ENCODE data around the gene INTS11.

The INTS11 gene

DNA sequence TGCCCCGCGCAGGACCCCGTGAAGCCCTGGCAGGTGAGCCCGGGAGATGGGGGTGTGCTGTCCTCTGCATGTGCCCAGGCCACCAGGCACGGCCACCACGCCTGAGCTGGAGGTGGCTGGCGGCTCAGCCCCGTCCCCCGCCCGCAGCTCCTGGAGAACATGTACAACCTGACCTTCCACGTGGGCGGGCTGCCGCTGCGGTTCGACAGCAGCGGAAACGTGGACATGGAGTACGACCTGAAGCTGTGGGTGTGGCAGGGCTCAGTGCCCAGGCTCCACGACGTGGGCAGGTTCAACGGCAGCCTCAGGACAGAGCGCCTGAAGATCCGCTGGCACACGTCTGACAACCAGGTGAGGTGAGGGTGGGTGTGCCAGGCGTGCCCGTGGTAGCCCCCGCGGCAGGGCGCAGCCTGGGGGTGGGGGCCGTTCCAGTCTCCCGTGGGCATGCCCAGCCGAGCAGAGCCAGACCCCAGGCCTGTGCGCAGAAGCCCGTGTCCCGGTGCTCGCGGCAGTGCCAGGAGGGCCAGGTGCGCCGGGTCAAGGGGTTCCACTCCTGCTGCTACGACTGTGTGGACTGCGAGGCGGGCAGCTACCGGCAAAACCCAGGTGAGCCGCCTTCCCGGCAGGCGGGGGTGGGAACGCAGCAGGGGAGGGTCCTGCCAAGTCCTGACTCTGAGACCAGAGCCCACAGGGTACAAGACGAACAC lies 8.5 kb upstream of the INTS11 start:
- DNase-seq (ENCODE audit: low spot score in 2 of 2) = no peak
- in situ Hi-C loops (cut with MboI; ENCODE audit: low sequenced_read_pairs) = no loop called here
- Histone ChIP-seq H3K36me3 (replicated peaks) (peaks cover 14% of the 10 kb centered on the region), H3K9me3 (no peaks in the 10 kb centered on the region), H3K4me1 (no peaks in the 10 kb centered on the region), H3K4me3 (no peak overlapping the region), H3K27me3 (ENCODE audit: low read depth) (no peaks in the 10 kb centered on the region)

DNA sequence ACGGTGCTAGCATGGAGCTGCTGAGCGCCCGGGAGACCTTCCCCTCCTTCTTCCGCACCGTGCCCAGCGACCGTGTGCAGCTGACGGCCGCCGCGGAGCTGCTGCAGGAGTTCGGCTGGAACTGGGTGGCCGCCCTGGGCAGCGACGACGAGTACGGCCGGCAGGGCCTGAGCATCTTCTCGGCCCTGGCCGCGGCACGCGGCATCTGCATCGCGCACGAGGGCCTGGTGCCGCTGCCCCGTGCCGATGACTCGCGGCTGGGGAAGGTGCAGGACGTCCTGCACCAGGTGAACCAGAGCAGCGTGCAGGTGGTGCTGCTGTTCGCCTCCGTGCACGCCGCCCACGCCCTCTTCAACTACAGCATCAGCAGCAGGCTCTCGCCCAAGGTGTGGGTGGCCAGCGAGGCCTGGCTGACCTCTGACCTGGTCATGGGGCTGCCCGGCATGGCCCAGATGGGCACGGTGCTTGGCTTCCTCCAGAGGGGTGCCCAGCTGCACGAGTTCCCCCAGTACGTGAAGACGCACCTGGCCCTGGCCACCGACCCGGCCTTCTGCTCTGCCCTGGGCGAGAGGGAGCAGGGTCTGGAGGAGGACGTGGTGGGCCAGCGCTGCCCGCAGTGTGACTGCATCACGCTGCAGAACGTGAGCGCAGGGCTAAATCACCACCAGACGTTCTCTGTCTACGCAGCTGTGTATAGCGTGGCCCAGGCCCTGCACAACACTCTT lies 7.7 kb upstream of the INTS11 start:
- Histone ChIP-seq H3K9me3 (no peaks in the 10 kb centered on the region), H3K36me3 (replicated peaks) (peaks cover 11% of the 10 kb centered on the region), H3K27me3 (ENCODE audit: low read depth) (no peaks in the 10 kb centered on the region), H3K4me1 (no peaks in the 10 kb centered on the region), H3K4me3 (no peak overlapping the region)
- no peak for DNase-seq (ENCODE audit: low spot score in 2 of 2)
- in situ Hi-C loops (cut with MboI; ENCODE audit: low sequenced_read_pairs) = no loop called here

DNA sequence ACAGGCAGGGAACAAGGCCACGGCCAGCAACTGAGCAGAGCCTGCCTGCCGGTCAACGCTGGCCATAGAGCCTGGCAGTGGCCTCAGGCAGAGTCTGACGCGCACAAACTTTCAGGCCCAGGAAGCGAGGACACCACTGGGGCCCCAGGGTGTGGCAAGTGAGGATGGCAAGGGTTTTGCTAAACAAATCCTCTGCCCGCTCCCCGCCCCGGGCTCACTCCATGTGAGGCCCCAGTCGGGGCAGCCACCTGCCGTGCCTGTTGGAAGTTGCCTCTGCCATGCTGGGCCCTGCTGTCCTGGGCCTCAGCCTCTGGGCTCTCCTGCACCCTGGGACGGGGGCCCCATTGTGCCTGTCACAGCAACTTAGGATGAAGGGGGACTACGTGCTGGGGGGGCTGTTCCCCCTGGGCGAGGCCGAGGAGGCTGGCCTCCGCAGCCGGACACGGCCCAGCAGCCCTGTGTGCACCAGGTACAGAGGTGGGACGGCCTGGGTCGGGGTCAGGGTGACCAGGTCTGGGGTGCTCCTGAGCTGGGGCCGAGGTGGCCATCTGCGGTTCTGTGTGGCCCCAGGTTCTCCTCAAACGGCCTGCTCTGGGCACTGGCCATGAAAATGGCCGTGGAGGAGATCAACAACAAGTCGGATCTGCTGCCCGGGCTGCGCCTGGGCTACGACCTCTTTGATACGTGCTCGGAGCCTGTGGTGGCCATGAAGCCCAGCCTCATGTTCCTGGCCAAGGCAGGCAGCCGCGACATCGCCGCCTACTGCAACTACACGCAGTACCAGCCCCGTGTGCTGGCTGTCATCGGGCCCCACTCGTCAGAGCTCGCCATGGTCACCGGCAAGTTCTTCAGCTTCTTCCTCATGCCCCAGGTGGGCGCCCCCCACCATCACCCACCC lies 6.9 kb upstream of the INTS11 start, which contains the start of gene TAS1R3:
TSS of gene TAS1R3 (plus strand) at position 213 of the 898 bp plus-strand sequence. CDS start at position 279, 66 bp downstream.
- no peaks in the 10 kb centered on the region for H3K9me3 ChIP-seq
- H3K27me3 ChIP-seq (ENCODE audit: low read depth) = no peaks in the 10 kb centered on the region
- DNase-seq (ENCODE audit: low spot score in 2 of 2) = no peak
- no peak within 1 kb of the TSS for H3K4me3 ChIP-seq
- no peaks in the 10 kb centered on the region for H3K4me1 ChIP-seq
- H3K36me3 ChIP-seq (replicated peaks) = peaks cover 2% of the 10 kb centered on the region; the same call in 1 of the 2 replicates
- in situ Hi-C loops (cut with MboI; ENCODE audit: low sequenced_read_pairs) = no loop called here

DNA sequence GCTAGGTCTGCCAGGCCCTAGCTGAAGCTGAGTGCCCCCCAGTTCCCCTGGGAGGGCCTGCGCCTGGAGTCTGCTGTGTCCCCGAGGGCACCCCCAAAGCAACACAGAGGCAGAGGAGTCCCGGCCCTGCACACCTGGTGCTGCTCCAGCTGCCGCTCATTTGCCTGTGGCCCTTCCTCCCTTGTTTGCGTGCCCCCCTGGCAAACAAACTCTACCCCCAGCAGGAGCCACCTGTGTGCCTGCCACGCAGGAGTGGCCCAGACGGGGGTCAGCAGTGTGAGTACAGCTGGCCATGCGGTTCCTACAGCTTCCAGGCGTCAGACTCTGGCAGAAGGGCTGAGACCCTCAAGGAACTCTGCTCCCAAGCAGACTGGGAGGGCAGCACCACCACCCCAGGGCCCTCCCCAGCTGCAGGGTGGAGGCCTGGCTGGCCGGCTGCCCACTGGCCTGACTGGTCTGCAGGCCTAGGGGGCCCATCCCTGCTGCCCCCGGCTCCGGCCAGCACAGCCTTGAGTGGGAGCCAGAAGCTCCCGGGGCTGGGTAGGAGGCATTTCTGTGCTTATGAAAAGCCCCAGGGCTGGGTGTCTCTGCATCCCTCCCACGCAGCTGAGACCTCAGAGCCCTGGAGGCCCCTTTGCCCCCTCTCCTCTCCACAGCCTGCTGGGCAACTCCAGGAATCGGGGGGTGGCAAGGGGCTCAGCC lies 6.1 kb upstream of the INTS11 start:
- Histone ChIP-seq H3K4me1 (peaks cover 2% of the 10 kb centered on the region; the same call in 1 of the 2 replicates), H3K4me3 (no peak overlapping the region), H3K27me3 (ENCODE audit: low read depth) (no peaks in the 10 kb centered on the region), H3K9me3 (no peaks in the 10 kb centered on the region), H3K36me3 (replicated peaks) (0 out of 2 replicates have a peak, but pooled peaks cover 2% of the 10 kb centered on the region)
- DNase-seq (ENCODE audit: low spot score in 2 of 2) = no peak
- in situ Hi-C loops (cut with MboI; ENCODE audit: low sequenced_read_pairs) = no loop called here

DNA sequence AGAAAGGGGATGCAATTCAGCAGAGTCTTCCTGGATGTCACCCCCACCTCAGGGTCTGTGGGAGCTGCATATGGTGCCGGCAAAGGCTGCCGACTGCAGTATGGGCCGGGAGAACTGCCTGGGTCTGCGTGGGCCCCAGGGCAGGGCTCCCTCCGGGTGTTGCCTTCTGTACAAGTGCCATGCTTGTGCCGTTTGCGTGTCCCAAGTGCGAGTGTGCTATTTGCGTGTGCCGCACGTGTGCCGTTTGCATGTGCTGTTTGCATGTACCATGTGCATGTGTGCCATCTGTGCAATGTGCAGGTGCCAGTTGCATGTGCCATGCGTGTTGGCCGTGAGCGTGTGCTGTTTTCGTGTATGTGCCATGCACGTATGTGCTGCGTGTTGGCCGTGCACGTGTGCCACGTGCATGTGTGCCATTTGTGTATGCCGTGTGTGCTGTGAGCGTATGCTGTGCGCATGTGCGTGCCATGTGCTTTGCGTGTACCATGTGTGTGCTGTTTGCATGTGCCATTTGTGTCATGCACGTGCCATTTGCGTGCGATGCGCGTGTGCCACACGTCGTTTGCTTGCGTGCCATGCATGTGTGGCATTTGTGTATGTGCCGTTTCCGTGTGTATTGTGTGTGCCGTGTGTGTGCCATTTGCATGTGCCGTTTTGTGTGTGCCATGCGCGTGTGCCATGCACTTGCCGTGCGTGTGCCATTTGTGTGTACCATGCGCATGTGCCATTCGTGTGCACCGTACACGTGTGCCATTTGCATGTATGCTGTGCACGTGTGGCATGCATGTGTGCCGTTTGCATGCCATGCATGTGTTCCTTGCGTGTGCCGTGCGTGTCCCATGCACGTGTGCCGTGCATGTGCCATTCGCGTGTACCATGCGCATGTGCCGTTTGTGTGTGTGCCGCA lies 5.1 kb upstream of the INTS11 start:
- Histone ChIP-seq H3K27me3 (ENCODE audit: low read depth) (no peaks in the 10 kb centered on the region), H3K36me3 (replicated peaks) (no peaks in the 10 kb centered on the region), H3K4me3 (no peak overlapping the region), H3K4me1 (peaks cover 4% of the 10 kb centered on the region; the same call in 1 of the 2 replicates), H3K9me3 (no peaks in the 10 kb centered on the region)
- in situ Hi-C loops (cut with MboI; ENCODE audit: low sequenced_read_pairs) = no loop called here
- DNase-seq (ENCODE audit: low spot score in 2 of 2) = no peak

DNA sequence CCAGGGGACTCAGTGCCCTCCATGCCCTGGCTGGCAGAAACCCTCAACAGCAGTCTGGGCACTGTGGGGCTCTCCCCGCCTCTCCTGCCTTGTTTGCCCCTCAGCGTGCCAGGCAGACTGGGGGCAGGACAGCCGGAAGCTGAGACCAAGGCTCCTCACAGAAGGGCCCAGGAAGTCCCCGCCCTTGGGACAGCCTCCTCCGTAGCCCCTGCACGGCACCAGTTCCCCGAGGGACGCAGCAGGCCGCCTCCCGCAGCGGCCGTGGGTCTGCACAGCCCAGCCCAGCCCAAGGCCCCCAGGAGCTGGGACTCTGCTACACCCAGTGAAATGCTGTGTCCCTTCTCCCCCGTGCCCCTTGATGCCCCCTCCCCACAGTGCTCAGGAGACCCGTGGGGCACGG lies 3.8 kb upstream of the INTS11 start:
- H3K27me3 ChIP-seq (ENCODE audit: low read depth) = no peaks in the 10 kb centered on the region
- no peaks in the 10 kb centered on the region for H3K9me3 ChIP-seq
- H3K36me3 ChIP-seq (replicated peaks) = 0 out of 2 replicates have a peak, but pooled peaks cover 3% of the 10 kb centered on the region
- peaks cover 7% of the 10 kb centered on the region for H3K4me1 ChIP-seq
- H3K4me3 ChIP-seq = no peak overlapping the region
- in situ Hi-C loops (cut with MboI; ENCODE audit: low sequenced_read_pairs) = no loop called here
- no peak for DNase-seq (ENCODE audit: low spot score in 2 of 2)

DNA sequence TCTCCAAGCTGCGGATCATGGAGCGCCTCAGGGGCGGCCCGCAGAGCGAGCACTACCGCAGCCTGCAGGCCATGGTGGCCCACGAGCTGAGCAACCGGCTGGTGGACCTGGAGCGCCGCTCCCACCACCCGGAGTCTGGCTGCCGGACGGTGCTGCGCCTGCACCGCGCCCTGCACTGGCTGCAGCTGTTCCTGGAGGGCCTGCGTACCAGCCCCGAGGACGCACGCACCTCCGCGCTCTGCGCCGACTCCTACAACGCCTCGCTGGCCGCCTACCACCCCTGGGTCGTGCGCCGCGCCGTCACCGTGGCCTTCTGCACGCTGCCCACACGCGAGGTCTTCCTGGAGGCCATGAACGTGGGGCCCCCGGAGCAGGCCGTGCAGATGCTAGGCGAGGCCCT lies 2.8 kb upstream of the INTS11 start:
- no peak for DNase-seq (ENCODE audit: low spot score in 2 of 2)
- H3K4me3 ChIP-seq = no peak overlapping the region
- H3K27me3 ChIP-seq (ENCODE audit: low read depth) = no peaks in the 10 kb centered on the region
- in situ Hi-C loops (cut with MboI; ENCODE audit: low sequenced_read_pairs) = no loop called here
- H3K36me3 ChIP-seq (replicated peaks) = 0 out of 2 replicates have a peak, but pooled peaks cover 3% of the 10 kb centered on the region
- H3K9me3 ChIP-seq = no peaks in the 10 kb centered on the region
- H3K4me1 ChIP-seq = peaks cover 10% of the 10 kb centered on the region

DNA sequence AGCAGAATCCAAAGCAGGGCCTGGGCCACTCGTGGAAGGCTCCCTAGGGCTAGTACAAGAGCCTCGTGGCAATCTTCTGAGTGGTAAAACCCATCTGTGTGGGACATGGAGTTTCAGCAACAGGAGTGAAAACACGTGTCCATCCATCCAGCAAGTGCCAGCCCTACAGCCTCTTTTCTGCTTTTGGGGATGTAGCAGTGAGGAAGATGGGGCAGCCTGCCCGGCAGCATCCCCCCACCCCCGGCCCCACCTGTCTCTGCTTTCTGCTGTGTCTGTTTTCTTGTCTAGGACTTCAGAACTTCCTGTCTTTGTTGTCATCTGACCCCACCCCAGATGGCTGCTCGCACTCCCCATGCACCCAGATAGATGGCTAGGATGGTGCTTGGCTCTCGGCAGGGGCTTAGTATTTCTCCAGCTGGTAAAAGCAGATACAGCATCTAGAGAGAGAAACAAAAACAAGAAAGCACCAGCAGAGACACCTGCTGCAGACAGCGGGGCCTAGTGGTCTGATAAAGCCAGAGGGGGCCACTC lies 1.7 kb upstream of the INTS11 start:
- H3K36me3 ChIP-seq (replicated peaks) = peaks cover 3% of the 10 kb centered on the region; the same call in 1 of the 2 replicates
- in situ Hi-C loops (cut with MboI; ENCODE audit: low sequenced_read_pairs) = no loop called here
- no peaks in the 10 kb centered on the region for H3K9me3 ChIP-seq
- peaks cover 10% of the 10 kb centered on the region for H3K4me1 ChIP-seq
- no peak for DNase-seq (ENCODE audit: low spot score in 2 of 2)
- H3K4me3 ChIP-seq = no peak overlapping the region
- H3K27me3 ChIP-seq (ENCODE audit: low read depth) = no peaks in the 10 kb centered on the region

DNA sequence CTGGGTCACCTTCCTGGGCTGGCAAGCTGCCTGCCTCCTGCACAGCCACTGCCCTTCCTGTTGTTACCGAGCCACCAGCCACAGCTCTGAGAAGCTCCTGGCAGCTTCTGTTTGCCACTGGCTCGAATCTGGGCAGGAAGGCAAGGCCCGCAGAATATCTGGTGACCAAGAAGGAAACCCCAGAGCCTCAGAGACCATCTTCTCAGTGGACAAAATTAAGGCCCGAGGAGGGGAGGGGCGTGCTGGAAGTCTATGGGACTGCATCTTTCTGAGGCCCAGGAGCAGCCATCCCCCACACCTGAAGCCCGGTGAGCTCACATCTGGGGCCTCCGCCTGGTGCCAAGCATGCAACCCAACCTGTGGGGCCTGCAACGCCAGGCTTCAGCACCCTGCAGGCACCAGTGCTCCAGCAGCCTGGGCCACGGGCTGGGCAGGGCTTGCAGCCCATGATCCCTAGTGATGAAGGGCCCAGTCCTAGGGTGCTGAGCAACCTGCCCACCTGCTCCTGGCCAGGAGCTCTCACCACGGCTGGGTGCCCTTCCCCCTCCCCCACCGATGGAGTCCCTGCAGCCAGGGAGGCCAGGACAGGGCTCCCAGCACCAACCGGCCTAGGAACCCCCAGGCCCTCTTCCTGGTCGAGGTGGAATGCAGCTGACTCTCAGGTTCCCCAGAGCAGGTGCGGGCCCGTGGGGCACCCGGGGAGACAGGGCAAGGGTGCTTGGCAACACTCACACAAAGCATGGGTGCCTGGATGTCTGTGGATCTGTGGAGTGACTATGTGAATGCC lies 1.0 kb upstream of the INTS11 start:
- Histone ChIP-seq H3K27me3 (ENCODE audit: low read depth) (no peaks in the 10 kb centered on the region), H3K4me3 (peak overlapping the region; percentile 92), H3K36me3 (replicated peaks) (peaks cover 7% of the 10 kb centered on the region), H3K9me3 (no peaks in the 10 kb centered on the region), H3K4me1 (peaks cover 10% of the 10 kb centered on the region)
- DNase-seq (ENCODE audit: low spot score in 2 of 2) = no peak
- in situ Hi-C loops (cut with MboI; ENCODE audit: low sequenced_read_pairs) = no loop called here

DNA sequence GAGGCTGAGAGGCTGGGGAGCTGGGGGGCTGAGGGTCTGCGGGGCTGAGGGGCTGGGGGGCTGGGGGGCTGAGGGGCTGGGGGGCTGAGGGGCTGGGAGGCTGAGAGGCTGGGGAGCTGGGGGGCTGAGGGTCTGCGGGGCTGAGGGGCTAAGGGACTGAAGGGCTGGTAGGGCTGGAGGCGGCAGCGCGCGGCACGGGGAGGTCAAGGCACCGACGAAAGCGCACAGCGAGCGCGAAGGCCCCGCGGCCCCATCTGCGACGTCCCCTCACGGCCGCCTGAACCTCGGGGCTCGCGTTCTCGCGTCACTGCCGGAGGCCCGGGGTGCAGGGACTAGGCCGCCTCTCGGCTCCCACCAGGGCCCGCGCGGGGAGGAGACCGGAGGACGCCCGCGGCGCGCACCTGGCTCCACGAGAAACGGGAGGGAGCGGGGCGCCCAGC lies 356 bp downstream of the INTS11 start:
- H3K4me1 ChIP-seq = peaks cover 10% of the 10 kb centered on the region
- in situ Hi-C loops (cut with MboI; ENCODE audit: low sequenced_read_pairs) = no loop called here
- H3K36me3 ChIP-seq (replicated peaks) = peaks cover 21% of the 10 kb centered on the region

DNA sequence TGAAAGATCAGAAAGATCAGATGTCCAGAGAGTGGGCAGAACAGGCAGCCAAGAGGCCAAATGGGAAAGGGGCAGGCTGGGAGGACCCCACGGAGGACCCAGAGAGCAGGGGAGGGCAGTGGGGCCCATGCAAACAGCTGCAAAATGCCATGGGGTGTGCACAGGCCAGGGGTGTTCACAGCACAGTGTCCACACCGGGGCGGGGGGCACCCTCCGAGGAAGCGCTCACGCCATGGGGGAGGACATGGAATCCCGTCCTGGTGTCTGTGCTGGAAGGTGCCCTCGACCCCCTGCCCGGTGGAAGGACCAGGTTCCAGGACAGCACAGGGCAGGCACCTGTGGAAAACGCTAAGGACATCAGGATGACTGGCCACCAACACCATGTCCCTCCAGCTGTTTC lies 1.5 kb downstream of the INTS11 start:
- no peak for DNase-seq (ENCODE audit: low spot score in 2 of 2)
- H3K9me3 ChIP-seq = no peaks in the 10 kb centered on the region
- peaks cover 10% of the 10 kb centered on the region for H3K4me1 ChIP-seq
- peaks cover 29% of the 10 kb centered on the region for H3K36me3 ChIP-seq (replicated peaks)
- H3K27me3 ChIP-seq (ENCODE audit: low read depth) = no peaks in the 10 kb centered on the region
- in situ Hi-C loops (cut with MboI; ENCODE audit: low sequenced_read_pairs) = no loop called here
- H3K4me3 ChIP-seq = peak overlapping the region; percentile 5

More for the DNA sequence above, 356 bp downstream of the INTS11 start:
- H3K4me3 ChIP-seq = peak overlapping the region; percentile 92
- no peaks in the 10 kb centered on the region for H3K9me3 ChIP-seq
- no peak for DNase-seq (ENCODE audit: low spot score in 2 of 2)
- no peaks in the 10 kb centered on the region for H3K27me3 ChIP-seq (ENCODE audit: low read depth)

Data from HAP-1 (cell line).